ENCODE measurements around the gene ABCB4.

The ABCB4 gene

DNA sequence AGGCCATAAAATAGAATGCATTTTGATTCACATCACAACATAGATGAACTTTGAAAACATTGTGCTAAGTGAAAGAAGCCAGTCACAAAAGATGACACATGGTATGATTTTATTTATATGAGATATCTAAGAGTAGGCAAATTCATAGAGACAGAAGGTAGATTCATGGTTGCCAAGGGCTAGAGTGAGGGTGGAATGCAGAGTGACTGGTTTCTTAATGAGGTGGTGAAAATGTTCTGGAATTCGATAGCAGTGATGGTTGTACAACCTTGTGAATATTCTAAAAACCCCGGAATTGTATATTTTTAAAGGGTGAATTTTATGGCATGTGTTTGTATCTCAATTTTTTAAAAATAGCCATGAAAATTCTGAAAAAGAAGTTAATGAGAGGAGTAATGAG, 42.9 kb downstream of the ABCB4 start:
- Histone ChIP-seq H3K4me1 (ENCODE audit: control insufficient read depth in 1 of 2, insufficient read depth in 1 of 2, low read depth in 1 of 2, low read length in 1 of 2) (no peaks in the 10 kb centered on the region), H3K36me3 (no peaks in the 10 kb centered on the region), H3K4me3 (ENCODE audit: low read depth in 1 of 2, low read length in 1 of 2) (no peak overlapping the region), H3K27me3 (no peaks in the 10 kb centered on the region), H3K9me3 (no peaks in the 10 kb centered on the region), H3K27ac (no peak overlapping the region)
- TF ChIP-seq CTCF (IDR thresholded peaks at IDR 0.05): no peak

DNA sequence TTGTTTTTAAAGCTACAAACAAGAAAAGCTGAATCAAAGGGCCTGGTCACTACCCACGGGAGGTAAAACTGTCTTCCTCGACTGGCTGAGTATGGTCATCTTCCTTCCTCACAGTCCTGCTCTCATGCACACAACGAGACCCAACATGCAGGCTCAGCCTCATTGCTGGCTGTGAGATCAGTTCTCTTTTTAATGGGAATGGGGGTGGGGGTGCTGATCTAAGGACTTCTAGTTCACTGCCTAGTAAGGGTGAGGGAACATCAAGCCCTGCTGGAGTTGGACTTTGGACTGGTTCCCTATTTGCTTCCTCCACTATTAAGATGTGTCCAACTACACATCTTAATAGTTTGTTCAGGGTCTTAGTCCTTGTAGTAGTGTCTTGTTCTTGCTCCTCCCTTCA, 48.2 kb downstream of the ABCB4 start:
- TF ChIP-seq CTCF (IDR thresholded peaks at IDR 0.05): no peak
- H3K4me3 ChIP-seq (ENCODE audit: low read depth in 1 of 2, low read length in 1 of 2): no peak overlapping the region

GRCh38 chr7:87426160-87426559, 49.3 kb downstream of the ABCB4 start:
- no peak overlapping the region for H3K4me3 ChIP-seq (ENCODE audit: low read depth in 1 of 2, low read length in 1 of 2)
- no peaks in the 10 kb centered on the region for H3K4me1 ChIP-seq (ENCODE audit: control insufficient read depth in 1 of 2, insufficient read depth in 1 of 2, low read depth in 1 of 2, low read length in 1 of 2)
- no peaks in the 10 kb centered on the region for H3K36me3 ChIP-seq
- H3K27me3 ChIP-seq: no peaks in the 10 kb centered on the region
- no peak for TF ChIP-seq CTCF (IDR thresholded peaks at IDR 0.05)
- no peaks in the 10 kb centered on the region for H3K9me3 ChIP-seq
- no peak overlapping the region for H3K27ac ChIP-seq

More for the DNA sequence above, 48.2 kb downstream of the ABCB4 start:
- Histone ChIP-seq H3K36me3 (no peaks in the 10 kb centered on the region), H3K27ac (no peak overlapping the region), H3K9me3 (no peaks in the 10 kb centered on the region), H3K27me3 (no peaks in the 10 kb centered on the region), H3K4me1 (ENCODE audit: control insufficient read depth in 1 of 2, insufficient read depth in 1 of 2, low read depth in 1 of 2, low read length in 1 of 2) (no peaks in the 10 kb centered on the region)

DNA sequence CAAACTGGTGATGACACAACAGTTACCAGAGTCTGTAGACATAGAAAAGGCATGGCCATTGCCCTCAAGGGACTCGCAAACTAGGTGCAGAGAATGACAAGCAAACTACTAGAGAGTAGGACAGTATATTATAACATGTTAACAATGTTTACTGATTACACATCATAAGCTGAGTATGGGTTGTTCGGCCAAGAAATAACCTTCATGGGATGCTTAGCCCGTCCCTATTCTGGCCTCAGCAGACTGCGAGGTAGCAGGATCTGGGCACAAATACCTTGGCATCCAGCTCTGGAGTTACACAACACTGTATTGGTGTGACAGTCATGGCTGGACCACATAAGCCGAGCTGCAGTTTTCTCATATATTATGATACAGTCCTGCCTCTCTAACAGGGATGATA, 51.4 kb downstream of the ABCB4 start:
- H3K4me1 ChIP-seq (ENCODE audit: control insufficient read depth in 1 of 2, insufficient read depth in 1 of 2, low read depth in 1 of 2, low read length in 1 of 2): no peaks in the 10 kb centered on the region
- H3K9me3 ChIP-seq: no peaks in the 10 kb centered on the region
- no peaks in the 10 kb centered on the region for H3K27me3 ChIP-seq
- no peak for TF ChIP-seq CTCF (IDR thresholded peaks at IDR 0.05)
- no peak overlapping the region for H3K27ac ChIP-seq
- no peak overlapping the region for H3K4me3 ChIP-seq (ENCODE audit: low read depth in 1 of 2, low read length in 1 of 2)
- H3K36me3 ChIP-seq: no peaks in the 10 kb centered on the region

DNA sequence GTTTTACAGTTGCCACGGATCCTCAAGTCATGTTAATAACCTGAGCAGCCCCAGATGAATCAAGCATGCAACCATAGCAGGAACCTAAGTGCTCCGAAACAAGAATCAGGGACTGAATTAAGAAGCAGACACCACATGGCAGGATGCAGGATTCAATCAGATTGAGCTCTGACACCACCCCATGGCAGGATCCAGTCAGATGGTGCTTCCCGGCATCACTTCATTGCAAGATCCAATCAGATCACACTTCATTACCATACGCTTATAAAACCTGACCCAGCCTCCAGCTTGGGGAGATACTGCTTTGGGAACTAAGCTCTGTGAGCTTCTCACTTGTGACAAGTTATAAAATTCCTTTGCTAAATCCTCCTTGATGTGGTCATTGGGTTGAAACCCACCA, 55.3 kb downstream of the ABCB4 start:
- no peak overlapping the region for H3K27ac ChIP-seq
- no peaks in the 10 kb centered on the region for H3K27me3 ChIP-seq
- H3K9me3 ChIP-seq: no peaks in the 10 kb centered on the region
- no peak for TF ChIP-seq CTCF (IDR thresholded peaks at IDR 0.05)
- no peak overlapping the region for H3K4me3 ChIP-seq (ENCODE audit: low read depth in 1 of 2, low read length in 1 of 2)
- no peaks in the 10 kb centered on the region for H3K36me3 ChIP-seq
- H3K4me1 ChIP-seq (ENCODE audit: control insufficient read depth in 1 of 2, insufficient read depth in 1 of 2, low read depth in 1 of 2, low read length in 1 of 2): no peaks in the 10 kb centered on the region

All from neutrophil (primary cell).